GM19238 (cell line): ENCODE data around the gene FEM1B.
"Not testable (repeated sequence)": the region's sequence is repeated elsewhere in the genome, so short reads cannot be mapped to it uniquely, and the experiment has no call there.

Experiments used
- DNase-seq: peaks from one replicate; pipeline ENCODE4 v3.0.0; 2011; ENCODE audit warnings: low spot score; ENCODE audit not compliant: insufficient read length

FEM1B gene

GRCh38 chr15:68277603-68278344 lies at the start of gene FEM1B:
TSS of gene FEM1B (plus strand) at chr15:68277745. CDS start at chr15:68278418, 673 bp downstream.
- DNase-seq = peak; percentile 81

- DNase-seq = no peak
These were observed 49.2 kb upstream of the FEM1B start for GRCh38 chr15:68228143-68228970.

- no peak for DNase-seq
These were observed 48.6 kb upstream of the FEM1B start for GRCh38 chr15:68228971-68229385.

GRCh38 chr15:68229386-68230156 lies 48.0 kb upstream of the FEM1B start, which contains the start of gene CLN6:
TSS of gene CLN6 (minus strand) at chr15:68229728. CDS start at chr15:68229584, 144 bp downstream.
- peak; percentile 88 for DNase-seq

- DNase-seq = peak; percentile 59
These were observed 47.1 kb upstream of the FEM1B start for GRCh38 chr15:68230157-68231100.

- DNase-seq = no peak
These were observed 46.3 kb upstream of the FEM1B start for GRCh38 chr15:68231102-68231818.

GRCh38 chr15:68232449-68232848 lies 45.1 kb upstream of the FEM1B start:
- DNase-seq = no peak

- no peak for DNase-seq
These were observed 44.6 kb upstream of the FEM1B start for GRCh38 chr15:68232937-68233336.

GRCh38 chr15:68234060-68234459 lies 43.5 kb upstream of the FEM1B start:
- DNase-seq = no peak

- not testable (repeated sequence) for DNase-seq
These were observed 43.0 kb upstream of the FEM1B start for GRCh38 chr15:68234520-68234919.

- DNase-seq = no peak
These were observed 42.5 kb upstream of the FEM1B start for GRCh38 chr15:68235022-68235421.

- no peak for DNase-seq
These were observed 38.5 kb upstream of the FEM1B start for GRCh38 chr15:68239025-68239424.

GRCh38 chr15:68241088-68241935 lies 36.2 kb upstream of the FEM1B start:
- no peak for DNase-seq

GRCh38 chr15:68244235-68244634 lies 33.3 kb upstream of the FEM1B start:
- DNase-seq = no peak

GRCh38 chr15:68249058-68249713 lies 28.4 kb upstream of the FEM1B start:
- no peak for DNase-seq

GRCh38 chr15:68252925-68253534 lies 24.5 kb upstream of the FEM1B start:
- DNase-seq = no peak

- DNase-seq = no peak
These were observed 20.7 kb upstream of the FEM1B start for GRCh38 chr15:68256675-68257450.
